Stimulated activated CD4-positive, alpha-beta T cell treated with anti-CD3 and anti-CD28 coated beads, Interleukin-1b, Interleukin-23, amount 100 ng/mL, for 24 hours (primary cell): Measurements from ENCODE around the gene TFF3.

Source experiments
- DNase-seq, 4 experiments: peaks; one replicate each; pipeline ENCODE4 v3.0.0-alpha.2; 2020; ENCODE audit warnings: low read depth in 4 of 4, low spot score in 1 of 4

The TFF3 gene

GRCh38 chr21:42315296-42315891 is at the start of gene TFF3:
TSS of gene TFF3 (minus strand) at chr21:42315409. CDS start at chr21:42315374, 35 bp downstream.
- DNase-seq, result no peak

- DNase-seq, result no peak
These were observed 49.2 kb upstream of the TFF3 start for GRCh38 chr21:42364304-42364865.

GRCh38 chr21:42363312-42363711 is 48.1 kb upstream of the TFF3 start:
- DNase-seq, result no peak

DNA sequence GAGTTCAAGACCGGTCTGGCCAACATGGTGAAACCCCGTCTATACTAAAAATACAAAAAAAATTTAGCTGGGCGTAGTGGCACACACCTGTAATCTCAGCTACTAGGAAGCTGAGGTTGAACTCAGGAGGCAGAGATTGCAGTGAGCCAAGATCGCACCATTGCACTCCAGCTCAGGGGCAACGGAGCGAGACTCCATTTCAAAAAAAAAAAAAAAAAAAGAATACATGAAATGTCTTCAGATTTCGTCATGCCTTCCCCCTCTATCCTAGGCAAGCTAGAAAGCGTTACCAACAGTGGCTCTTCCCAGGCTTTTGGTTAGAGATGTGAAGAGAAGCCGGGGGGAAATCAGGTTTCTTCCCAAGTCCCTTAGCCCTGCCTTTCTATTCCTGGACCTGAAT is 47.5 kb upstream of the TFF3 start:
- no peak for DNase-seq

- DNase-seq, result no peak
These were observed 47.0 kb upstream of the TFF3 start for GRCh38 chr21:42362198-42362597.

GRCh38 chr21:42361286-42361685 is 46.1 kb upstream of the TFF3 start:
- DNase-seq, result no peak

DNA sequence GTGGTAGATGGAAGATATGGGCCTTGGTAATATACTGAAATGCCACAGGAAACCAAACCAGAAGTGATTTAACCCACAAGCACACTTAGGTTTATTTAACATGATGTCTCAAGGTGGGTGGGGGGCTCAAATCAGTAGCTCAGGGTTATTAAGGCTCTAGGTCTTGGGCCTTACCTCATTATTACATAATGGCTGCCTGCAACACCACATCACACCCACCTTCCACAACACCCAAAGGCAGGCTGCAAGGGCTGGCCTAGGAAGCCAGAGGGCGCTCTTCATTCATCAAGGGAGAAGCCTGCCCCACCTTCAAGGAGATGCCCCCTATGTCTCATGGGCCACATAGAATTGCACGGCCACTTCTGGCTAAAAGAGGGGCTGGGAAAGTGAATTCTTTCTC is 45.1 kb upstream of the TFF3 start:
- no peak for DNase-seq

DNA sequence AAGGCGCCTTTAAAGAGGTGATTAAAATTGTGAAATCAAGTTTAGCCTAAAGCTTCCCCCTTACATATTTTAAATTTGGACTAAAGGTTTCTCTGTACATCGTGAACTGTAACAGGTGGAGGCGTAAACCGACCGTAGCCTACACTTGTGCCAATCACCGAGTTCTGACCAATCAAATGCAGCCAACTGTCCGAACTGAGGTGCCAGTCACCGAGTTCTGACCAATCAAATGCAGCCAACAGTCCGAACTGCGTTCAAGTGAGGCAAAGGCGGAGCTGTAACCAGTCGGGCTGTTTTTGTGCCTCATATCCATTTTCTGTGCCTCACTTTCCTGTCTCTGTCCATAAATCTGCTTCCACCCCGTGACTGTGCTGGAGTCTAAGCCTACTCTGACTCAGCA is 43.7 kb upstream of the TFF3 start:
- DNase-seq, result no peak

DNA sequence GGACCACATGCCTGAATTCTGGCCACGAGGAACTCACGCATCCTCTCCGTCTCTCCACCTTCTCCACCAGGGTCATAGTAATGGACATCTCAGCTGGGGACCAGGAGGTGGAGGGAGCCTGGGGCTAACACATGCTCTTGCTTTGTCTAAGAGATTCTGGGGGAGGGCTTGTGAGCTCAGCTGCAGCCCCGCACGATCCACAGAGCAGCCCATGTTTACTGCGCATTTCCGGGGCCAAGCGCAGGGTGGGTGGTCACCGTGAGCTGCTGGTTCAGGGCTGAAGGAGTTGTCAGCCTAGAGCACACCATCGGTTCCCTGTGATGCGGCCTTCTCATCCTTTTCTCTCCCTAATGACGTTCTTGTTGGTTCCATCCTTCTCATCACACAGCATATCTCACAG is 43.1 kb upstream of the TFF3 start:
- DNase-seq, result no peak

DNA sequence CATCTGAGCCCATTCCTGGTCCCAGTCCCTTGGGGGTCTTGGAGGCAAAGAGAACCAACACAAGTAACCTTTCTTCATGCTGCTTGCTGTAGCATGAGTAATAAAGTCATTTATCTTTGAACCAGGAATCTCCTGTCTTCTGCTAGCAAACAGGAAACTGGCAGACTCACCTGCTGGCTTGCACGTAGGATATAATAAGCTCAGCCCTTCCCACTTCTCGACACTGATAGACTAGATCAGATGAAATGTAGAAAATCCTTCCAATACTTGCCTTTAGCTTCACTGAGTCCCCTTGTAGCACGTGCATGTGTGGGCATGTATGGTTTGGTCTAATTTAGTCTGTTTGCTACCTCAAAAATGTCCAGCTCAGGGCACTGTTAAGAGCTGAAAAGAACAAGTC is 42.1 kb upstream of the TFF3 start:
- no peak for DNase-seq

DNA sequence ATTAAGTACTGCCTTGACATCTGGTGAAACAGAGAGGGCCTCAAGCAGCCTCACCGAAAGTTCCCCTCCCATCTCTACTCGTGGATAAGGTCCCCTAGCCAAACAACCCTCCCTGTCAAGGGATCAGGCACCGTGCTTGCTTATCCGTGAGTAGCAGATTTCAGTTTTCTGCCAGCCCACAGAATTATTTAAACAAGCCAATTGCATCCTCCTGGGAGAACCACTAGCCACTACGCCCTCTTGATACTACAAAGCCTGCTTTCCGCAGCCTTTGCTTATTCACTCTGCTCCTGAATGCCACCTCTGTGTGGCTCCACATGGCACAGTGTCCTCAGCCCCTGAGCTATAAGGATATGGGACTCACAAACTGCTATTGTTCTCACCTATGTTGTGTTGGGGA is 41.4 kb upstream of the TFF3 start:
- DNase-seq, result no peak

DNA sequence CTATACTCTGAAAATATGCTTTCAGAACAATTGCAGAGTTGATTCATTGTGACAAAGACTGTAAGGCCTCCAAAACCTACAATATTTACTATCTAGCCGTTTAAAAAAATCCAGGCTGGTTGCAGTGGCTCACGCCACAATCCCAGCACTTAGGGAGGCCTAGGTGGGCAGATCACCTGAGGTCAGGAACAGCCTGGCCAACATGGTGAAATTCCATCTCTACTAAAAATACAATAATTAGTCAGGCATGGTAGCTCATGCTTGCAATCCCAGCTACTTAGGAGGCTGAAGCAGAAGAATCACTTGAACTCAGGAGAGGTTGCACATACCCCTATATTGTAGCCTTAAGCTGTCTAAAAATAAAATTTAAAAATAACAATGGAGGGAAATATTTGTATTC is 40.8 kb upstream of the TFF3 start:
- no peak for DNase-seq

DNA sequence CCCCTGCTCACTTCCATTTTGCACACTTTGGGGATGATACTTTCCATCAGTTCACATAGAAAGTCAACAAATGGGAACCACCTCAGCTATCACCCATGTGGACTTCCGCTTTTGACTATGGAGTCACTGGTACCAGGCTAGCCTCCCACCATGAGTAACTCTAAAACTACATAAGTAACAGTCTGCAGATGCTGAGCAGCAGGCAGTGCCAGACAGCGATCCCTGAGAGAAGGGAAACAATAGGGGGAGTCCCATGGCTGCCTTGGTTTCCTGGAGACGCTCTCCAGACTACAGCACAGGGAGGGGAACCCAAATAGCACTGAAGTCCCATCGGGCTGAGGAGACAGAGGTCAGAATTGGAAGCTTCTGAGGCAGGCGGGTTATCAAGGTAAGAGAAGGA is 38.4 kb upstream of the TFF3 start:
- DNase-seq, result no peak

- DNase-seq, result no peak
These were observed 37.4 kb upstream of the TFF3 start for GRCh38 chr21:42352441-42353095.

- DNase-seq, result no peak
These were observed 36.6 kb upstream of the TFF3 start for GRCh38 chr21:42351626-42352440.

DNA sequence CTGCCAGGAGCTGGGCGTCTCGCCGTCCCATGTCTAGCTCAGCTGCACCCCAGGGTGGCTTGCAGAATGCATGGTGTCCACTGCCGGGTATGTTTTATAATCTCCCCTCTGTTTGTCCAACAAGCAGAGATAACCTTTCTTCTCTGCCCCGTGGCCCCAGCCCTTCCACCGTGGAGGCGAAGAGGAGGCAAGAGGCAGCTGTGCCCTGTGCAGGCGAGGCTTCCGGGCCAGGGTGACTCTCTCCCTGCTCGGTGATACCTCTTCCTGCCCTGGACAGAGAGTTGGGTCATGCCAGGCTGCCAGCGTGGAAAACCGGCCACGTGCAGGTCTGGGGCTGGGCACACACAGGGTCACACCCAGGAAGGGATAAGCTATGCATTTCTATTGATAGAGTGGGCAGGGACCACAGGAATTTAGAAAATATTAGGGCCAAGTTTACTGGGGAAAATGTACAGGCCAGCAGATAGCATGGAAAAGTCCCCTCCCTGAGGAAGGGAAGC is 35.8 kb upstream of the TFF3 start, which contains the start of gene TFF2:
TFF2 (minus strand) TSS at position 68 of the 500 bp plus-strand sequence; CDS start at position 31, 37 bp downstream.
- DNase-seq, result no peak

DNA sequence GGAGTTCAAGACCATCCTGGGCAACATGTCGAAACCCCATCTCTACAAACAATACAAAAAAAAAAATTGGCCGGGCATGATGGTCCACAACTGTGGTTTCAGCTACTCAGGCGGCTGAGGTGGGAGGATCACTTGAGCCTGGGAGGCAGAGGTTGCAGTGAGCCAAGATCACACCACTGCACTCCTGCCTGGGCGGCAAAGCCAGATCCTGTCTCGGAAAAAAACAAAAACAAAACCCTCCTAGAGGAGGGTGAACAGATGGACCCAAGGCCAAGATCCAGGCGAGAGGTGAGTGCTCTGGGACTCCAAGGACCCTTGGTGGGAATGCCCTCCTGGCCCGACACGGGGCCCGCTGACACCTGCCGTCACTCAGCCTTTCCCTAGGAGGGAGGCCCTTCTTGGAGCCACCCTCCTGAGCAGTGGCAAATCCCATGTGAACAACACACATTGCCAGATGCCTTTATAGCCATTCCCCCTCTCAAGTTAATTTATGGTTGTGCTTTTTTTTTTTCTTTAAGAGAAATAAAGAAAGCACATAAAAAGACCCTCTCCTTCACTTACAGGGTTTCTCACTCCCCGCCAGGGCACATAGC is 35.2 kb upstream of the TFF3 start:
- DNase-seq, result no peak

GRCh38 chr21:42349420-42350317 is 34.5 kb upstream of the TFF3 start:
- DNase-seq, result no peak

DNA sequence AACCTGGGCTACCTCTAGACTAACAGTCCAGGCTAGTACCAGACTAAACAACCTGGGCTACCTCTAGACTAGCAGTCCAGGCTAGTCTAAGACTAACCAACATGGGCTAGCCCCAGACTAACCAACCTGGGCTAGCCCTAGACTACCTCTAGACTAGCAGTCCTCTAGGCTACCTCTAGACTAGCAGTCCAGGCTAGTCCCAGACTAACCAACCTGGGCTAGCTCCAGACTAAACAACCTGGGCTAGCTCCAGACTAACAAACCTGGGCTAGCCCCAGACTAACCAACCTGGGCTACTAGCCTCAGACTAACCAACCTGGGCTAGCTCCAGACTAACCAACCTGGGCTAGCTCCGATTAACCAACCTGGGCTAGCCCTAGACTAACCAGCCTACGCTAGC is 33.6 kb upstream of the TFF3 start:
- DNase-seq, result no peak

DNA sequence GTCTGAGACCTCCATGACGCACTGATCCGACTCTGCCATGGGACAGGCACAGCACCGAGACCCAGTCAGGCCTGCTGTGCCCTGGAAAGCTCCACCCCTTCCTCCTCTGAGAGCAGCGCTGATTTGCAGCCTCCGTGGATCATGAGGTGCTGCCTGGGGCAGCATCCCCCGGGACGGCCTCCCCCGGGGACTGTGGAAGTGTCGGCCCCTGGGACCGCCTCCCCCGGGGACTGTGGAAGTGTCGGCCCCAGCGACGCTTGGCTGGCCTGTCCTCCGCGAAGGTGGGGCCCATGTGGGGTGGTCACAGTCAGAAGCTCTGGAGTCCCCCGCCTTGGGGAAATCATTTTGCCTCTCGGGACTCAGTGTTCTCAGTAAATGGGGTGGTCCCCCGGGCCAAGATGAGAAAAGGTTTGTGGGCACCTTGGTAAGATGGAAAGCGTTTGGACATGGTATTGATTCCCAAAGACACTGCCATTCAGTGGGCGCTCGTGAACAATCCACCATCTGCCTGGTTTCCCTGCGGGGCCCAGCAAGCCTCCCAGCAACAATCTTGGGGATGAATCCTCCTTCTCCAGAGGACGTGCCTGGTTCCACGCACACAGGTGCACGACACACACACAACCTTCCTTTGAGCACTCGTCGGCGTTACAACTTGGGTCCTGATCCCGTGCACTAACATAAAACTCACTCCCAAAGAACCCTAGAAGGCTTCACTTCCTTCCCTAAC is 32.6 kb upstream of the TFF3 start:
- DNase-seq, result no peak
